GM19397 (cell line): ENCODE measurements around the gene DCDC2B.
"Not testable (repeated sequence)": the region's sequence is repeated elsewhere in the genome, so short reads cannot be mapped to it uniquely, and the experiment has no call there.

Source experiments
- ATAC-seq: cut with Tn5 transposase; IDR thresholded peaks from one replicate; pipeline ENCODE4 v1.9.1; 2021; ENCODE audit warnings: mild to moderate bottlenecking, moderate library complexity; ENCODE audit not compliant: unreplicated experiment

Gene DCDC2B

GRCh38 chr1:32255072-32256071 is 46.5 kb downstream of the DCDC2B start:
- ATAC-seq, result no peak

- ATAC-seq, result no peak
Measured at GRCh38 chr1:32256473-32257226, 47.8 kb downstream of the DCDC2B start.

- ATAC-seq, result no peak
Measured at GRCh38 chr1:32257227-32257508, 48.3 kb downstream of the DCDC2B start.

GRCh38 chr1:32263236-32263593 is 54.3 kb downstream of the DCDC2B start:
- ATAC-seq, result not testable (repeated sequence)

GRCh38 chr1:32263744-32264143 is 54.9 kb downstream of the DCDC2B start:
- ATAC-seq, result no peak
